ENCODE results near the gene LRIG3.

- TF ChIP-seq POLR2A (IDR thresholded peaks at IDR 0.05), result no peak
- TF ChIP-seq CTCF (IDR thresholded peaks at IDR 0.05), result no peak
These were observed 47.3 kb upstream of the LRIG3 start for GRCh38 chr12:58967561-58967960.
